DOHH2 (cell line): ENCODE measurements around the gene DRAXIN.

Experiments
- H3F3A ChIP-seq: fragments of 200-600 bp; sonication (generic), shearing (Covaris generic); 2 replicates; pipeline ENCODE4 v1.6.0; 2016; ENCODE audit warnings: antibody characterized with exemption, mild to moderate bottlenecking; ENCODE audit not compliant: control insufficient read depth, insufficient read depth
- H3K27ac ChIP-seq: fragments of 200-600 bp; sonication (generic); 2 replicates; pipeline ENCODE4 v1.5.1; 2014; ENCODE audit warnings: low read depth, mild to moderate bottlenecking, low read length, moderate library complexity
- H3K27me3 ChIP-seq: fragments of 200-600 bp; sonication (generic); 2 replicates; pipeline ENCODE4 v1.6.1; 2014; ENCODE audit warnings: mild to moderate bottlenecking, low read length, mixed read lengths; ENCODE audit not compliant: control insufficient read depth
- H3K36me3 ChIP-seq: fragments of 200-600 bp; sonication (generic); 2 replicates; pipeline ENCODE4 v1.6.1; 2014; ENCODE audit warnings: mild to moderate bottlenecking, low read length, moderate library complexity, mixed read lengths; ENCODE audit not compliant: control insufficient read depth
- H3K4me1 ChIP-seq: fragments of 200-600 bp; sonication (generic); 2 replicates; pipeline ENCODE4 v1.6.1; 2014; ENCODE audit warnings: mild to moderate bottlenecking, low read length, mixed read lengths; ENCODE audit not compliant: control insufficient read depth
- H3K4me2 ChIP-seq: fragments of 200-600 bp; sonication (generic); 2 replicates; pipeline ENCODE4 v1.6.0; 2014; ENCODE audit warnings: mild to moderate bottlenecking, low read length, moderate library complexity
- H3K4me3 ChIP-seq: fragments of 200-600 bp; sonication (generic); 2 replicates; pipeline ENCODE4 v1.5.1; 2014; ENCODE audit warnings: mild to moderate bottlenecking, low read length, mixed read lengths
- H3K79me2 ChIP-seq: fragments of 200-600 bp; sonication (generic); 2 replicates; pipeline ENCODE4 v1.6.1; 2014; ENCODE audit warnings: mild to moderate bottlenecking, low read length, mixed read lengths; ENCODE audit not compliant: control insufficient read depth
- H3K9me2 ChIP-seq: fragments of 200-600 bp; sonication (generic); replicated peaks from 2 replicates; pipeline ENCODE4 v1.6.1; 2014; ENCODE audit warnings: mild to moderate bottlenecking, low read length, mixed read lengths; ENCODE audit not compliant: control insufficient read depth
- H3K9me3 ChIP-seq: fragments of 200-600 bp; sonication (generic); 2 replicates; pipeline ENCODE4 v1.6.1; 2014; ENCODE audit warnings: antibody characterized with exemption, low read length, mixed read lengths; ENCODE audit not compliant: control insufficient read depth, insufficient read depth
- H4K20me1 ChIP-seq: fragments of 200-600 bp; sonication (generic); 2 replicates; pipeline ENCODE4 v1.6.0; 2014; ENCODE audit warnings: low read depth, mild to moderate bottlenecking, antibody characterized with exemption, low read length, moderate library complexity; ENCODE audit not compliant: control insufficient read depth, insufficient read depth
- EZH2phosphoT487 ChIP-seq: fragments of 200-600 bp; sonication (generic); IDR thresholded peaks from 2 replicates; pipeline ENCODE4 v1.6.1; 2017; ENCODE audit warnings: borderline replicate concordance, mild to moderate bottlenecking, antibody characterized with exemption, low read length, moderate library complexity, mixed read lengths
- TF ChIP-seq, protein P1 (sequence below): fragments of 200-600 bp; sonication (generic); IDR thresholded peaks from one replicate; pipeline ENCODE4 v1.5.1; 2014; ENCODE audit warnings: antibody characterized with exemption, mild to moderate bottlenecking, low read depth, low read length; ENCODE audit not compliant: poor library complexity, severe bottlenecking

The DRAXIN gene

DNA sequence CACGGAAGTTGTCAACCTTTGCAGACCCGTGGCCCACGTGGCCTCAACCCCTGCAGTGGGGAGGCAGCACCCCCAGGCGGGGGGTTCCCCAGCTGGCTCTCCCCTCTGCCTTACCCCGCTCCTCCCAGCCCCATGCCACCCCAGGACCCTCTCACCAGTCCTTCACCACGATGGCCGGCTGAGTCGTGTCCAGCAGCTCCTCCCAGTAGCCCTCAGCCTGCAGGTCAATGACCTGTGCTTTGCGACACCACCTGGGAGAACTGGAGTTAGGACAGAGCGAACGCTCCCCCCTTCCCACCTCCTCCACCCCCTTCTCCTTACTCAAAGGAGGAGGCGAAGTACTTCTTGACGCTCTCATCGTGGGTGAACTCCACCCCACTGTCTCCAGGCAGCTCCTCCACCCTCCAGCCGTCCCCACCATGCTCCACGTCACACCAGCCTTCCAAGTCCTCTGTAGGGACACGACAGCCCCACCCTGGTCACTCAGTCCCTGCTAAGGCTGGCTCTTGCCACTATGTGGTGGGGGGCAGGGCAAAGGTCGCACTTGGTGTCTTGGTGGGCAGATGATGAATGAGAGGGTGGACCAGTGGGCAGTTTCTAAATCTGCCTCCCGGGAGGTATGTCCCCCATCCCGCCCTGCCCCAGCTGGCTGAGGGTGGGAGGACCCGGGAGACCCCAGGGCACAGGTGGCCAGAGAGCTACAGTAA is 41.7 kb upstream of the DRAXIN start:
- no peaks in the 10 kb centered on the region for H3K79me2 ChIP-seq
- no peak for TF ChIP-seq EZH2phosphoT487
- TF ChIP-seq, protein P1, sequence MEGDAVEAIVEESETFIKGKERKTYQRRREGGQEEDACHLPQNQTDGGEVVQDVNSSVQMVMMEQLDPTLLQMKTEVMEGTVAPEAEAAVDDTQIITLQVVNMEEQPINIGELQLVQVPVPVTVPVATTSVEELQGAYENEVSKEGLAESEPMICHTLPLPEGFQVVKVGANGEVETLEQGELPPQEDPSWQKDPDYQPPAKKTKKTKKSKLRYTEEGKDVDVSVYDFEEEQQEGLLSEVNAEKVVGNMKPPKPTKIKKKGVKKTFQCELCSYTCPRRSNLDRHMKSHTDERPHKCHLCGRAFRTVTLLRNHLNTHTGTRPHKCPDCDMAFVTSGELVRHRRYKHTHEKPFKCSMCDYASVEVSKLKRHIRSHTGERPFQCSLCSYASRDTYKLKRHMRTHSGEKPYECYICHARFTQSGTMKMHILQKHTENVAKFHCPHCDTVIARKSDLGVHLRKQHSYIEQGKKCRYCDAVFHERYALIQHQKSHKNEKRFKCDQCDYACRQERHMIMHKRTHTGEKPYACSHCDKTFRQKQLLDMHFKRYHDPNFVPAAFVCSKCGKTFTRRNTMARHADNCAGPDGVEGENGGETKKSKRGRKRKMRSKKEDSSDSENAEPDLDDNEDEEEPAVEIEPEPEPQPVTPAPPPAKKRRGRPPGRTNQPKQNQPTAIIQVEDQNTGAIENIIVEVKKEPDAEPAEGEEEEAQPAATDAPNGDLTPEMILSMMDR = no peak
- no peaks in the 10 kb centered on the region for H3K36me3 ChIP-seq
- H3K27me3 ChIP-seq = peaks cover 18% of the 10 kb centered on the region
- H3K4me3 ChIP-seq = peak overlapping the region; percentile 35
- H3K27ac ChIP-seq = no peak overlapping the region
- H3F3A ChIP-seq = peaks cover 7% of the 10 kb centered on the region
- H3K4me2 ChIP-seq = peak overlapping the region; percentile 57
- H3K4me1 ChIP-seq = peaks cover 18% of the 10 kb centered on the region
- H3K9me3 ChIP-seq = no peaks in the 10 kb centered on the region
- no peaks in the 10 kb centered on the region for H3K9me2 ChIP-seq
- no peaks in the 10 kb centered on the region for H4K20me1 ChIP-seq

DNA sequence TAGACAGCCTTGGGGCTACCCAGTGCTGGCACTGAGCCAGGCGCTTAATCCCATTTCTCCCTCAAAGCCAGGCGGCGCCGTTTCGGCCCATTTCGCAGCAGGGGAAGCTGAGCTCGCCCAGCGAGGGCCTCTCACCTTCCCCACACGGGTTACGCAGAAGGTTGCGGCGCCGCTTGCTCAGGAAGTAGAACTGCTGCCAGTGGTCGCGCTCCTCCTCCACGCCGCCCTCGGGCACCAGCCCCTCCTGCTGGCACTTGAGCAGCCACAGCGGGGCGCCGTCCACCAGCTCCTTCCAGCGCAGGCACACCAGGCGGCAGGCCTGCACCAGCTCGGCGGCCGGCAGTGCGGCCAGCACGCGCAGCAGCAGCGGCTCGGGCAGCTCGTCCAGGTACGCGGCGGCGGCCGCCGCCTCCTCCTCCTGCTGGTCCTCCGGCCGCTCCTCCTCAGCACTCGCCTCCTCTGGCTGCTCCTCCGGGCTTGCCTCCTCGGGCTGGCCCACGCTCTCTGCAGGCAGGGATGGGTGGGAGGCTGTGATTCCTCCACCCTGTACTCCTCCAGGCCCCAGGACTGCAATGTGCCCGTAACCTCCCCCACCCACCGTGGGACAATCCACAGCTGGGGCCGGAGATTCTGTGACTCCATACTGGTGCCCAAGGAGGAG is 41.0 kb upstream of the DRAXIN start:
- peak overlapping the region; percentile 35 for H3K4me3 ChIP-seq

DNA sequence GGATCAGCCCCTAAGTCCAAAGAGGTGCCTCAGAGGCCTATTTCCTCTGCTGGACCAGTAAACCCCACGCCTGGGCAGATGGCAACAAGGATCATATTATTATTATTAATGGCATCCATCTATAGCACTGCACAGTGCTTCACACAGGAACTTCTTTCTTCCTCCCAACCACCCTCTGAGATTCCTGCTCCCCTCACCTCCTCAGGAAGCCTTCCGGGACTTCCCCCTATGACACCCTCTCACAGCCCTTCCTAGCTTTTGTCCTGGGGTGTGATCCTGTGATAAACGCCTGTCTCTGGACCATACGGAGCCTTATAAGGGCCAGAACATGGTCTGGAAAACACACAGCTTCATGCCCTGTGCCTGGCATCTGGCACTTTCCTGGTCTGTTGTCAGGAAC is 40.5 kb upstream of the DRAXIN start:
- peak overlapping the region; percentile 35; the same call in 1 of the 2 replicates for H3K4me3 ChIP-seq
- peaks cover 7% of the 10 kb centered on the region for H3F3A ChIP-seq
- H3K27me3 ChIP-seq = peaks cover 18% of the 10 kb centered on the region
- no peaks in the 10 kb centered on the region for H3K9me3 ChIP-seq
- peak overlapping the region; percentile 57 for H3K4me2 ChIP-seq
- TF ChIP-seq, protein P1 = no peak
- TF ChIP-seq EZH2phosphoT487 = no peak
- no peaks in the 10 kb centered on the region for H3K9me2 ChIP-seq
- no peaks in the 10 kb centered on the region for H3K79me2 ChIP-seq
- H3K4me1 ChIP-seq = peaks cover 24% of the 10 kb centered on the region
- H3K27ac ChIP-seq = no peak overlapping the region
- H3K36me3 ChIP-seq = no peaks in the 10 kb centered on the region
- no peaks in the 10 kb centered on the region for H4K20me1 ChIP-seq

More for the DNA sequence above, 41.0 kb upstream of the DRAXIN start:
- no peak; the same call in 1 of the 2 replicates for TF ChIP-seq EZH2phosphoT487
- TF ChIP-seq, protein P1 = peak; percentile 79
- Histone ChIP-seq H3K9me2 (no peaks in the 10 kb centered on the region), H3K36me3 (no peaks in the 10 kb centered on the region), H3K27ac (no peak overlapping the region), H3K9me3 (no peaks in the 10 kb centered on the region), H3K4me1 (peaks cover 21% of the 10 kb centered on the region), H3K27me3 (peaks cover 18% of the 10 kb centered on the region), H3F3A (peaks cover 7% of the 10 kb centered on the region), H3K79me2 (no peaks in the 10 kb centered on the region), H3K4me2 (peak overlapping the region; percentile 57), H4K20me1 (no peaks in the 10 kb centered on the region)
